GM18511 (cell line): ENCODE results near the gene ADSL.

Source experiments
- ATAC-seq: cut with Tn5 transposase; IDR thresholded peaks from one replicate; pipeline ENCODE4 v1.9.1; 2021; ENCODE audit warnings: mild to moderate bottlenecking, moderate library complexity; ENCODE audit not compliant: unreplicated experiment

Gene ADSL

DNA sequence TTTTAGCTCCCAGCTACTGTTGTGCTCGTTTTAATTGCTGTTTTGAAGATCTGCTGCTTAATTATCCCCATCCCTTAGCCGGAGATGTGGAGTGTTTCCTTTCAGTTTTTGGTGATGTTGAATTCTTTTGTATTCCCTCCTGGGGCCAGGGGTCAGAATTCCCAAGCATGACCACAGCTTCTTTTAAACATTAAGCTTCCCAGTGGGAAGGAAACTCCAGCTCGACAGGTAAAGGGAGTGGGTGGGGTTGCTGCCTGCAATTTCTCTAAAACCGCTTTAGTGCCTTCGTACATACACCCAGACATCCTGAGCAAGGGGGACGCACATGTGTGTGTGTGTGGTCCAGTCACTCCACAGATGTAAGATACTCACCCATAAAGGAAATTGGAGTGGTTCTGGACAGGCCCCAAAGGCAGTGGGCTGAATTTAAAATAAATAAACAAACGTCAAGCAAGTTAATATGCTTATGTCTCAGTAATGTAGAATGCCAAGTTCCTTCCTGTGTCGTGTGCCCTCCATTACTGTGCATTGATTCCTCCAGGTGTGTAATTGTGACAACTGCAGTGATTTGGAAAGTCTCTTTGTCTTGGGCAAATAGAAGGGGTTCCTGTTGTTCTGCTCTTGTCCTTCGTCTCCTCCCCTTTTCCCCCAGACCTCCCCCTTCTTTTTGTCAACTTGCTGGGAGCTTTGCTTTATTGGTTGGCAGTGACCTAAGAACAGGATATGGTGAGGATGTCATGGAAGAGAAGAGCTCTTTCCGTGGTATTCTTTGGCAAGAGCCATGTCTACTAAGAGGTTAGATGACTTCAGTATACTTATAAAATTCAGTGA, 19.2 kb upstream of the ADSL start:
- ATAC-seq, result no peak

DNA sequence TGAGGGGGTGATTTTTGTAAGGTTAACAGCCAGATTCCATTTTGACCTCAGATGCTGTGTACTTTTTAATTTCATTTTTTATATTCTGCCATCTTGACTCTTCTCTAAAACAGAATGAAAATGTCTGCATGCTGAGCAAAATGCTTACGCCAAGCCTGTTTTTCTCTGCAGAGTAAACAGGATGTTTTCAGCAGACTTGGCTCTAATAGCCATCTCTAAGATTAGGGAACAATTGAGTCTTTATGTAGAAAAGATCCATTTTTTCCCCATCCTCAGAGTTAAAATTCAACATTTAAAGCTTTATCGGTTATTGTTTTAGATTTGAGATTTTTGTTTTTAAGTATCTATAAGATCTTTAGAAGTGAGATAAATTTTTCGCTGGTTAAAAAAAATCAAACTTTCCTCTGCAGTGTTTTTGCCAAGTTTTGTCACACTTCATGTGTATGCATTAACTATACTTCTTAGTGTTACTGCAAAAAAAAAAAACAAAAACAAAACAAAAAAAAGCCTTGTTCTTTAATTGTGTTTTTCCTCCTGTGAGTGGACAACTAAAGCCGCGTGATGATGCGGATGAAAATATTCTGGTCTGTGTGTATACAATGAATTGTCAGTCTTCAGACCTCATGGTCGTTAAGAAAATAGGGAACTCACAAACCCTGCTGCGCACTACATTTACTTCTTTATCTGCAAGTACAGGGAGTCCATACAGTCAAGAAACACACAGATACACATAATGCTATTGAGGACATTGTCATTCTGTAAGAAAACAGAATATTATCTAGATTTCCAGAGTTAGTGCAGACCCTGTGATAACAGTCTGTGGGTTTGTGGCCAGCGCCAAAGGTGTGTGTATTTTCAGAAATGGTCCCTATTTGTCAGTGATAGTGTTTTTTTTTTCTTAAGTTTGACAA, 17.5 kb upstream of the ADSL start:
- no peak for ATAC-seq

- ATAC-seq, result no peak
Observed at GRCh38 chr22:40329466-40329865, 16.8 kb upstream of the ADSL start.

DNA sequence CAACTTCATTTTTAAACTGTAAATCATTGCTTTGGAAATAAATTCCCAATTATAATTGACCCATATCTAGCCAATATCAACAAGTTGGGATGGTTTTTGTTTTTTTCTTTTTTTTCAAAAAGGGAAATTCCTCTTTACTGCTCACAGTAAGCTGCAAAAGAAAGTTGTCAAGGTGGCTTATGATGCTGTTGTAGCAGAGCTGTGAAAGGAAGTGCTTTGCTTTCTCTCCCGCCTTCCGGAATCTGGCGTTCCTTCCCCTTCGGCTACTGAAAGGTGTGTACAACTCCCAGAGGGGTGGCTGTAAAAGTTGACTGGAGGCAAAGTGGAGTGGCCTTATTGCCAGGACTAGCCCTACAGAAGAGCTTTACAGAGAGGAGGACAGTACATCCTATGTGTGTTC, 16.2 kb upstream of the ADSL start:
- ATAC-seq, result no peak

DNA sequence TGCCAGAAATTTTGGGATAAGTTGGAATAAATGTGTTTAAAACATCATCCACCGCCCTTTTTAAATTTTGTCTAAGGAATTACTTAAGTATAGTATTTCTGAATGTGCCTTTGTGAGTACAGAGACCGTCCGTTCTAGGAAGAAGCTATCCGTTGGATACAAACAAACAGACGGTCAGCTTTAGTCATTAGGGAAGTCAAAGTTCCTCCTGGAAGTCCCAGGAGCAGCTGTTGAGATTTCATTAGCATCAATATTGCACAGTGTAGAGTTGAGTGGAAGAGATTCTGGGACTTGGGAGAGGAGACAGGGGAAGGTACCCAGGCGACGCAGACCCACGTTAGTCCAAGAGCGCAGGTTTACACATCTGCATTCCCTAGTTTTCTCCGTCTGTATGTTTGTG, 15.7 kb upstream of the ADSL start:
- ATAC-seq, result no peak

DNA sequence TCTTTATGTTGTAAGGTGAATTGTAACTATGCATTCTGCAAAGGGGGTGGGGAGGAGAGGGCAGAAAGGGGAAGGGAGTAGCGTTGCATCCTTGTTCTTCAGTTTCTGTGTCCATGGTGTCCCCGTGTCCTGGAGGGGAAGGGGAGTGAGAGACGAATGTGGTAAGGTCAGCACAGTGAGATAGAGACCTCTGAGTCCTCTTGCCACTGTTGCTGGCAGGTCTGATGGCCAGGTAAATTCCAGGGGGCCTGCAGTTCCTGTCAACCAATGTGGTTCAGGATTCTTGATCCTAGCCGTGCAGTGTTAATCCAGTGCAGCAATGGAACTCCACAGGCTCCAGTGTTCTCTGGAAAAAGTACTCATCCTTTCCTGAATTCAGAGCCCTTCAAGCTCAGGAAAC, 14.6 kb upstream of the ADSL start:
- no peak for ATAC-seq

DNA sequence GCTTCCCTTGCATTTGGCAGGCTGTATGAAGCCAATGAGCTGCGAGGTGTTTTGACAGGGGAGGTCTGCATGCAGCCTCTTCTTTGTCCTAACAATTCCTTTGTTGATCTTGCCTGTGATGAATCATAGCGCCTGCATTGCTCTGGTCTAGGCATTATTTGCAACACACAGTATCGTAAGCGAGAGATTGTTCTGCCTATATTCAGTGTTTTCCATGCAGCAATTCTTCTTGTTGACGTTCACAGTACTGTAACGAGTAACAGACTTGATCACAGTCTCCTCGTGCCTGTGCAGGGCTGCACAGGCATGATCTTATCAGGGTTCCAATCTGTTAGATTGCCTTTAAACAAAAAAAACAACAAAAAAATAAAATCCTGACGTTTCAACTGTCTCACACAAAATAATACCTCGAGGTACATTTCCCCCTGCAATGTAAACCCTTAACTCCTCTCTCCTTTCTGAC, 13.9 kb upstream of the ADSL start:
- no peak for ATAC-seq

GRCh38 chr22:40334060-40334459, 12.2 kb upstream of the ADSL start:
- ATAC-seq, result no peak

GRCh38 chr22:40334899-40335298, 11.4 kb upstream of the ADSL start:
- ATAC-seq, result no peak

GRCh38 chr22:40335358-40335757, 10.9 kb upstream of the ADSL start:
- no peak for ATAC-seq

- ATAC-seq, result no peak
Observed at GRCh38 chr22:40340044-40340443, 6.3 kb upstream of the ADSL start.

GRCh38 chr22:40341604-40342003, 4.7 kb upstream of the ADSL start:
- no peak for ATAC-seq

DNA sequence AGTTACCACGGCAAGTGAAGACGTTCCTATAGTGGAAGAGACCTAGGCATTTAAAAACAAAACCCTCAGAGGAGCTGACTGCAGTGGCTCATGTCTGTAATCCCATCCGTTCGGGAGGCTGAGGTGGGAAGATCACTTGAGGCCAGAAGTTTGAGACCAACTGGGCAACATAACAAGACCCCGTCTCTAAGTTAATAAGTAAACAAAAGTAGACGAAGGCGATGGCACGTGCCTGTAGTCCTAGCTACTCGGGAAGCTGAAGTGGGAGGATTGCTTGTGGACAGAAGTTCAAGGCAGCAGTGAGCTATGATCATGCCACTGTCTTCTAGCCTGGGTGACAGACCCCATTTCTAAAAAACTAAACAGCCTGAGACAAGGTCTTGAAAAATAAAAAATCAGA, 3.8 kb upstream of the ADSL start:
- no peak for ATAC-seq

GRCh38 chr22:40345271-40345670, 1.0 kb upstream of the ADSL start:
- no peak for ATAC-seq

- peak; percentile 45 for ATAC-seq
Observed at GRCh38 chr22:40345815-40346184, 500 bp upstream of the ADSL start.

GRCh38 chr22:40347300-40347699, 1.0 kb downstream of the ADSL start:
- no peak for ATAC-seq

DNA sequence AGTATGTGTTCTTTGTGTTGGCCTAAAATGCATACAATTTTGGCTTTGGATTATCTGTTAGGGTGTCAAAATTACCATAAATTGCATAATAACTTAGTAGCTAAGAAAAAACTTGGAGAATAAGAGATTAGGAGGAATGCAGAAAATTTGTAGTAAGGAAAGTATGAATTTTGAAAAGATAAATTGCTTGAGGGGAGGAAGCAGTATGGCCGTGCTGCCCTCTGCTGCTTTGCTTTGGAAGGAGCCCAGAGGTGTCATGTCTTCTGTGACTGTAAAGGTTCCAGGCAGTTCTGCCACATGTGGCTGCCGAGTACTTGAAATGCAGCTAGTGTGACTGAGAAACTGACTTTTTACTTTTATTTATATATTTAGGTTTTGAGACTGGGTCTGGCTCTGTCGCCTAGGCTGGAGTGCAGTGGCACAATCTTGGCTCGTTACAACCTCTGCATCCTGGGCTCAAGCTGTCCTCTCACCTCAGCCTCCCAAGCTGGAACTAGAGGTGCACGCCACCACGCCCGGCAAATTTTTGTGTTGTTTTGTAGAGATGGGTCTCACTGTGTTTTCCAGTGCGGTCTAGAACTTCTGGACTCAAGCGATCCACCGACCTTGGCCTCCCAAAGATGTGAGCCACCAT, 1.8 kb downstream of the ADSL start:
- ATAC-seq, result no peak

DNA sequence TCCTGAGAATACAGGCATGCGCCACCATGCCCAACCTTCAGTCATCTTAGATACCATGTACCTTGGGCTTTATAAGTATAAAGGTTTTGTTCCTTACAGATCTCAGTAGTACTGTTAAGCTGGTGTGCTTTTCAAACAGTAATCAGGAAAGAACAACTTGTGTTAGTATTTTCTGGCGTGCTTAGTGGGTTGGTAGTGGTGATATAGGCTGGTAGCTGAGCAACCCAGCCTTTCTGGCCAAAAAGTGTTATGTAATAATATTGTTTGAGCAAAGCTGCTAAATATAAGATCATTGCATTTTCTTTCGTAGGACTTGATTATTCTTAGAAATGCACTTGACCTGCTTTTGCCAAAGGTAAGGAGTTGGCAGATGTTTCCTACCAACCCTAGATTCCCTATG, 6.5 kb downstream of the ADSL start:
- ATAC-seq, result no peak

- no peak for ATAC-seq
Observed at GRCh38 chr22:40361100-40361499, 14.8 kb downstream of the ADSL start.

- ATAC-seq, result no peak
Observed at GRCh38 chr22:40363059-40363458, 16.8 kb downstream of the ADSL start.

- no peak for ATAC-seq
Observed at GRCh38 chr22:40364431-40364830, 18.1 kb downstream of the ADSL start.

GRCh38 chr22:40366068-40366467, 19.8 kb downstream of the ADSL start:
- no peak for ATAC-seq
